Trophoblast cell (in vitro differentiated cells and primary cell): ENCODE measurements around the gene MAP3K19.
A peak's percentile ranks its signal among the peaks of the same experiment; 100 is the strongest.

Source experiments
- DNase-seq, 2 donors: peaks; one replicate each; pipeline ENCODE4 v3.0.0-alpha.2; 2016
- H2AFZ ChIP-seq: 2 replicates; pipeline ENCODE4 v1.6.1; 2013; ENCODE audit warnings: low read length, moderate library complexity, mild to moderate bottlenecking; ENCODE audit not compliant: insufficient read depth, poor library complexity
- H2AK5ac ChIP-seq: 2 replicates; pipeline ENCODE4 v1.6.1; 2013; ENCODE audit warnings: mild to moderate bottlenecking, low read length
- H2BK120ac ChIP-seq: 2 replicates; pipeline ENCODE4 v1.6.1; 2013; ENCODE audit warnings: low read length, mild to moderate bottlenecking, moderate library complexity; ENCODE audit not compliant: insufficient read depth, poor library complexity
- H2BK12ac ChIP-seq: 2 replicates; pipeline ENCODE4 v1.6.1; 2013; ENCODE audit warnings: mild to moderate bottlenecking, low read length, moderate library complexity
- H2BK5ac ChIP-seq: 2 replicates; pipeline ENCODE4 v1.6.1; 2013; ENCODE audit warnings: low read length, low read depth, moderate library complexity, mild to moderate bottlenecking; ENCODE audit not compliant: poor library complexity
- H3K14ac ChIP-seq: 2 replicates; pipeline ENCODE4 v1.6.1; 2013; ENCODE audit warnings: mild to moderate bottlenecking, low read length
- H3K18ac ChIP-seq: 2 replicates; pipeline ENCODE4 v1.6.1; 2013; ENCODE audit warnings: mild to moderate bottlenecking, low read length
- H3K23ac ChIP-seq: 2 replicates; pipeline ENCODE4 v1.6.1; 2013; ENCODE audit warnings: low read length
- H3K27ac ChIP-seq: 2 replicates; pipeline ENCODE4 v1.5.1; 2013; ENCODE audit warnings: low read depth, mild to moderate bottlenecking, inconsistent platforms, low read length, moderate library complexity
- H3K27me3 ChIP-seq: 2 replicates; pipeline ENCODE4 v1.6.1; 2013; ENCODE audit warnings: inconsistent platforms, mild to moderate bottlenecking, low read length, moderate library complexity; ENCODE audit not compliant: insufficient read depth
- H3K36me3 ChIP-seq, 2 experiments: 1 replicate in 1 of 2; 2 replicates in 1 of 2; pipeline ENCODE4 v1.6.1; 2013; ENCODE audit warnings: low read length in 2 of 2, mild to moderate bottlenecking in 2 of 2, moderate library complexity in 1 of 2; ENCODE audit not compliant: insufficient read depth in 2 of 2, control insufficient read depth in 1 of 2
- H3K4ac ChIP-seq: 2 replicates; pipeline ENCODE4 v1.6.1; 2013; ENCODE audit warnings: low read depth, mild to moderate bottlenecking, low read length, moderate library complexity
- H3K4me1 ChIP-seq, 2 experiments: 1 replicate in 1 of 2; 2 replicates in 1 of 2; pipeline ENCODE4 v1.6.1; 2013; ENCODE audit warnings: low read length in 2 of 2, mild to moderate bottlenecking in 2 of 2, moderate library complexity in 1 of 2; ENCODE audit not compliant: insufficient read depth in 2 of 2, control insufficient read depth in 1 of 2
- H3K4me2 ChIP-seq: 2 replicates; pipeline ENCODE4 v1.6.1; 2013; ENCODE audit warnings: inconsistent platforms, mild to moderate bottlenecking, low read length, moderate library complexity
- H3K4me3 ChIP-seq: 2 replicates; pipeline ENCODE4 v1.5.1; 2013; ENCODE audit warnings: mild to moderate bottlenecking, low read depth, low read length, inconsistent platforms
- H3K79me1 ChIP-seq: one replicate; pipeline ENCODE4 v1.6.1; 2013; ENCODE audit warnings: low read length
- H3K79me2 ChIP-seq: 2 replicates; pipeline ENCODE4 v1.6.1; 2013; ENCODE audit warnings: low read length, mild to moderate bottlenecking; ENCODE audit not compliant: control insufficient read depth, insufficient read depth, poor library complexity
- H3K9ac ChIP-seq: 2 replicates; pipeline ENCODE4 v1.6.1; 2013; ENCODE audit warnings: mild to moderate bottlenecking, low read length
- H3K9me3 ChIP-seq: 2 replicates; pipeline ENCODE4 v1.6.1; 2013; ENCODE audit warnings: low read depth, mild to moderate bottlenecking, control low read depth, inconsistent platforms, low read length; ENCODE audit not compliant: insufficient read depth
- H4K12ac ChIP-seq: 2 replicates; pipeline ENCODE4 v1.6.1; 2013; ENCODE audit warnings: low read depth, mild to moderate bottlenecking, low read length, moderate library complexity
- H4K8ac ChIP-seq: 2 replicates; pipeline ENCODE4 v1.6.1; 2013; ENCODE audit warnings: low read depth, mild to moderate bottlenecking, low read length, moderate library complexity
- H4K91ac ChIP-seq: one replicate; pipeline ENCODE4 v1.6.1; 2013; ENCODE audit warnings: low read depth, mild to moderate bottlenecking, low read length, moderate library complexity
- WGBS: extraction: QIAGEN DNeasy Blood & Tissue Kit; methylation state at CpG from one replicate; pipeline ENCODE4 v1.1.7; 2013; ENCODE audit warnings: missing lambda C conversion rate; ENCODE audit not compliant: insufficient read length, insufficient coverage; ENCODE audit errors: extremely low coverage; 5-methylcytosine and 5-hydroxymethylcytosine counted together

MAP3K19 gene

DNA sequence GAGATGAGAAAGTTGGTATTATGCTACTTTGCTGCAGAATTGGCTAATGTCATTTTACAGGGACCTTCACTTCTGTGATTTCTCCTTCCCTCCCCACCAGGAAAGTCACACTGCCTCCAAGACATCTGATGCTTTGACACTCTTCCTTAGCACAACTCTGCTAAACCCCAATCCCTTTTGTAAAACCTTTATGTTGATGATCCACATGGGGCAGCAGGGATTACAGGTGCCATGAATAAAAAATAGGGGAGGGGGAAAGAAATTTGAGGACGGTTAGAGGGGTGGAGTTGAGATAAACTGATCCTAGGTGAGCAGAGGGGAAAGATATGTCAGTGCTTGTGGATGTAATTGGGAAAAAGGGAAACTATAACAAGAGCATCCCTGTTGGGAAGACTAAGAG lies 102.3 kb downstream of the MAP3K19 start:
- Histone ChIP-seq H3K36me3 (peaks cover 15 to 30% of the 10 kb centered on the region in 2 experiments), H3K27ac (no peak overlapping the region), H2AK5ac (no peak overlapping the region), H4K12ac (no peak overlapping the region), H4K91ac (no peak overlapping the region), H3K4me3 (no peak overlapping the region), H3K27me3 (no peaks in the 10 kb centered on the region), H3K4ac (no peak overlapping the region), H3K18ac (no peak overlapping the region), H4K8ac (no peak overlapping the region), H2BK120ac (no peak overlapping the region), H3K4me2 (no peak overlapping the region), H3K14ac (no peak overlapping the region), H3K23ac (no peak overlapping the region), H3K79me1 (no peaks in the 10 kb centered on the region), H2BK5ac (no peak overlapping the region), H3K79me2 (no peaks in the 10 kb centered on the region), H2AFZ (no peak overlapping the region), H2BK12ac (no peak overlapping the region), H3K4me1 (no peaks in the 10 kb centered on the region), H3K9ac (no peak overlapping the region), H3K9me3 (no peaks in the 10 kb centered on the region)
- WGBS = 100% methylated on average over 1 of the region's 1 CpG
- no peak for DNase-seq

DNA sequence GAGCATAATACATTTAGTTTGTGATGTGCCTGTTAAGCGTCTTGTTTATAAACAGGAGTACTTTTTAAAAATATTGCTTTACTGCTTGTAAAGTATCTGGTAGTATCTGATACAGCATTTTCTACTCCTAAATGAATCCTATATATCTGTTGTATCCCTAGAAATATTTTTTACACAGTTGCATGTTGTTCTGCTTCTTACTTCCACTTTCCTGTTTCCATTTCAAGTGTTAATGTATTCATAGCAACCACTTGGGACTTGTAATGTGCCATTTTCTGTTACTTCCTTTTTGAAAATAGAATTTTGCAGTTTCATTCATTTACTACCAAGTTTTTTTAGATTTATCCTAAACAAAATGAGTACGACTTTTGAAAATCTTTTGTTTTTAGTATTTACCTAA lies 103.7 kb downstream of the MAP3K19 start:
- Histone ChIP-seq H3K4me1 (no peaks in the 10 kb centered on the region), H3K14ac (no peak overlapping the region), H2AK5ac (no peak overlapping the region), H2BK120ac (no peak overlapping the region), H3K4me3 (no peak overlapping the region), H2AFZ (no peak overlapping the region), H3K9me3 (no peaks in the 10 kb centered on the region), H3K9ac (no peak overlapping the region), H2BK5ac (no peak overlapping the region), H3K27me3 (no peaks in the 10 kb centered on the region), H3K27ac (no peak overlapping the region), H3K18ac (no peak overlapping the region), H3K79me1 (no peaks in the 10 kb centered on the region), H3K23ac (no peak overlapping the region), H4K91ac (no peak overlapping the region), H3K4me2 (no peak overlapping the region), H4K12ac (no peak overlapping the region), H3K79me2 (no peaks in the 10 kb centered on the region), H2BK12ac (no peak overlapping the region), H3K36me3 (peaks cover 13 to 24% of the 10 kb centered on the region in 2 experiments), H4K8ac (no peak overlapping the region), H3K4ac (no peak overlapping the region)
- no peak for DNase-seq
- WGBS = no CpG with 5 or more reads among the region's 2 CpGs

DNA sequence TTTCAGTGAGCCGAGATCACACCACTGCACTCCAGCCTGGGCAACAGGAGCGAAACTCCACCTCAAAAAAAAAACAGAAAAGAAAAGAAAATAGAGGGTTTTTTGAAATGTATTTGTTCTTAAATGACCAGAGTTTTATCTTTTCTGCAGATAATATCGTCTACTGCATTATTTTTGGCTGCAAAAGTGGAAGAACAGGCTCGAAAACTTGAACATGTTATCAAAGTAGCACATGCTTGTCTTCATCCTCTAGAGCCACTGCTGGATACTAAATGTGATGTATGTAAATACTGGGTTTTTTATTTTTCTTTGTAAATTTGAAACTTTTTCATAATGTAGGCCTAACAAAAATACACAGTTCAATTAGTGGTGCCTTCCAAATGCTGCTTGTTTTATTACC lies 110.6 kb downstream of the MAP3K19 start:
- Histone ChIP-seq H2AFZ (no peak overlapping the region), H3K36me3 (peaks cover 13 to 14% of the 10 kb centered on the region in 2 experiments), H3K14ac (no peak overlapping the region), H3K27ac (no peak overlapping the region), H2BK5ac (no peak overlapping the region), H3K9me3 (no peaks in the 10 kb centered on the region), H2BK12ac (no peak overlapping the region), H4K91ac (no peak overlapping the region), H3K79me1 (no peaks in the 10 kb centered on the region), H3K79me2 (peaks cover 2% of the 10 kb centered on the region), H3K4me3 (no peak overlapping the region), H3K27me3 (no peaks in the 10 kb centered on the region), H3K18ac (no peak overlapping the region), H3K4me2 (no peak overlapping the region), H4K8ac (no peak overlapping the region), H3K23ac (no peak overlapping the region), H3K9ac (no peak overlapping the region), H3K4ac (no peak overlapping the region), H2AK5ac (no peak overlapping the region), H2BK120ac (no peak overlapping the region), H3K4me1 (no peaks in the 10 kb centered on the region), H4K12ac (no peak overlapping the region)
- no CpG with 5 or more reads among the region's 4 CpGs for WGBS
- peak; percentile 2 to 41 for DNase-seq

DNA sequence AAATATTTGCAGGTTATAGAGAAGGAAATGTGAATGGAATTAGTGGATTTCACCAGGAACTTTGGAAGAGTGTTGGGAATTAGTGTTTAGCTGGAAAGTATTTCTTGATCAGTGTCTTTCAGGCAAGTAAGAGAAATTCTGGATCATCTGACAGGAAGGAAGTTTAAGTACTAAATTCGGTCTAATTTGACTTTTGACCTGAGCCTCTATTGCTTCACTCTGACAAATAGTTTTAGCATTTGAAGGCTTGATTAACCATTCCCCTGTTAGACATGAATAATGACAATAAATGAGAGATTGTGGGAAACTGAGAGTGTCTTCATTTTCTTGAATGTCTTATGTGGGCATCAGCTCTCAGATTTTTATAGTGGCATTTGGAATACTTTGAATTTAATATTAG lies 112.6 kb downstream of the MAP3K19 start:
- H2AK5ac ChIP-seq = no peak overlapping the region
- no peak overlapping the region for H3K18ac ChIP-seq
- no peak overlapping the region for H4K8ac ChIP-seq
- H3K4me1 ChIP-seq = no peaks in the 10 kb centered on the region
- DNase-seq = no peak
- WGBS = no CpG with 5 or more reads among the region's 1 CpG
- no peak overlapping the region for H3K23ac ChIP-seq
- H3K4ac ChIP-seq = no peak overlapping the region
- no peak overlapping the region for H4K91ac ChIP-seq
- no peaks in the 10 kb centered on the region for H3K79me1 ChIP-seq
- no peak overlapping the region for H4K12ac ChIP-seq
- no peaks in the 10 kb centered on the region for H3K9me3 ChIP-seq
- H2BK5ac ChIP-seq = no peak overlapping the region
- no peak overlapping the region for H3K27ac ChIP-seq
- peaks cover 3% of the 10 kb centered on the region for H3K79me2 ChIP-seq
- no peak overlapping the region for H3K14ac ChIP-seq
- H2AFZ ChIP-seq = no peak overlapping the region
- no peak overlapping the region for H2BK12ac ChIP-seq
- H3K9ac ChIP-seq = no peak overlapping the region
- H2BK120ac ChIP-seq = no peak overlapping the region
- peaks cover 5 to 14% of the 10 kb centered on the region in 2 experiments for H3K36me3 ChIP-seq
- no peak overlapping the region for H3K4me3 ChIP-seq
- H3K27me3 ChIP-seq = no peaks in the 10 kb centered on the region
- no peak overlapping the region for H3K4me2 ChIP-seq
